Stimulated activated CD8-positive, alpha-beta memory T cell treated with anti-CD3 and anti-CD28 coated beads, Interleukin-4, amount 100 ng/mL, for 1 hour (primary cell): ENCODE measurements around the gene EHMT2.
A peak's percentile ranks its signal among the peaks of the same experiment; 100 is the strongest.
"Not testable (repeated sequence)": the region's sequence is repeated elsewhere in the genome, so short reads cannot be mapped to it uniquely, and the experiment has no call there.

ENCODE experiments used
- DNase-seq, 2 donors: peaks; one replicate each; pipeline ENCODE4 v3.0.0-alpha.2; 2020; ENCODE audit warnings: low read depth in 2 of 2, low spot score in 1 of 2

Gene EHMT2

GRCh38 chr6:31871046-31871659, 26.3 kb downstream of the EHMT2 start:
- no peak for DNase-seq

- no peak for DNase-seq
These were observed 27.0 kb downstream of the EHMT2 start for GRCh38 chr6:31870385-31870921.

- DNase-seq: no peak
These were observed 28.2 kb downstream of the EHMT2 start for GRCh38 chr6:31869343-31869742.

- not testable (repeated sequence) for DNase-seq
These were observed 28.9 kb downstream of the EHMT2 start for GRCh38 chr6:31868658-31868971.

- DNase-seq: no peak
These were observed 32.0 kb downstream of the EHMT2 start for GRCh38 chr6:31865205-31866118.

GRCh38 chr6:31864818-31865204, 32.7 kb downstream of the EHMT2 start:
- no peak for DNase-seq

GRCh38 chr6:31864123-31864562, 33.4 kb downstream of the EHMT2 start:
- DNase-seq: not testable (repeated sequence)

GRCh38 chr6:31862344-31863235, 34.9 kb downstream of the EHMT2 start, which contains the start of gene NEU1:
TSS of gene NEU1 (minus strand) at chr6:31862821. CDS start at chr6:31862776, 45 bp downstream.
- peak; percentile 90 to 99 for DNase-seq

- DNase-seq: no peak
These were observed 35.6 kb downstream of the EHMT2 start for GRCh38 chr6:31861919-31862343.

- no peak for DNase-seq
These were observed 36.3 kb downstream of the EHMT2 start for GRCh38 chr6:31861150-31861549.

- no peak for DNase-seq
These were observed 37.1 kb downstream of the EHMT2 start for GRCh38 chr6:31860349-31860748.

- DNase-seq: no peak
These were observed 37.6 kb downstream of the EHMT2 start for GRCh38 chr6:31859923-31860322.

GRCh38 chr6:31858707-31859106, 38.8 kb downstream of the EHMT2 start:
- DNase-seq: no peak

- DNase-seq: not testable (repeated sequence)
These were observed 39.7 kb downstream of the EHMT2 start for GRCh38 chr6:31857774-31858173.

GRCh38 chr6:31851980-31852718, 45.3 kb downstream of the EHMT2 start:
- DNase-seq: not testable (repeated sequence)

GRCh38 chr6:31851485-31851832, 46.0 kb downstream of the EHMT2 start:
- DNase-seq: no peak

GRCh38 chr6:31850765-31851484, 46.6 kb downstream of the EHMT2 start:
- DNase-seq: no peak

GRCh38 chr6:31847276-31847978, 50.1 kb downstream of the EHMT2 start:
- no peak for DNase-seq

- no peak for DNase-seq
These were observed 53.0 kb downstream of the EHMT2 start for GRCh38 chr6:31844507-31844906.
